WTC11 (cell line): ENCODE measurements around the gene LYRM4.
A peak's percentile ranks its signal among the peaks of the same experiment; 100 is the strongest.

Experiments used
- JAZF1 ChIP-seq: fragments of 250-450 bp; sonication (Bioruptor Pico); IDR thresholded peaks from 2 replicates; pipeline ENCODE4 v1.9.0; 2021; ENCODE audit warnings: moderate library complexity, mild to moderate bottlenecking, inconsistent platforms
- NFE2L1 ChIP-seq: sonication (generic); formaldehyde crosslinking; IDR thresholded peaks from 2 replicates; pipeline ENCODE4 v1.8.1; 2023; ENCODE audit warnings: missing genetic modification reagents
- NR2C2 ChIP-seq: sonication (generic); formaldehyde crosslinking; IDR thresholded peaks from 2 replicates; pipeline ENCODE4 v1.8.0; 2022; ENCODE audit warnings: mild to moderate bottlenecking, missing genetic modification reagents
- OVOL2 ChIP-seq: fragments of 250-450 bp; sonication (Bioruptor Pico); IDR thresholded peaks from 2 replicates; pipeline ENCODE4 v1.9.0; 2021; ENCODE audit warnings: mild to moderate bottlenecking, borderline replicate concordance
- SP1 ChIP-seq: sonication (generic); formaldehyde crosslinking; conservative IDR thresholded peaks from 2 replicates; pipeline ENCODE4 v1.8.1; 2022; ENCODE audit warnings: missing genetic modification reagents
- ZBTB21 ChIP-seq: sonication (generic); formaldehyde crosslinking; IDR thresholded peaks from 2 replicates; pipeline ENCODE4 v1.8.1; 2023; ENCODE audit warnings: mild to moderate bottlenecking, missing genetic modification reagents, borderline replicate concordance
- ZNF219 ChIP-seq: sonication (generic); formaldehyde crosslinking; IDR thresholded peaks from 2 replicates; pipeline ENCODE4 v1.8.0; 2023; ENCODE audit warnings: missing genetic modification reagents, mild to moderate bottlenecking, borderline replicate concordance
- TF ChIP-seq, protein P1 (sequence below): sonication (generic); formaldehyde crosslinking; IDR thresholded peaks from 2 replicates; pipeline ENCODE4 v1.8.1; 2023; ENCODE audit warnings: mild to moderate bottlenecking, moderate library complexity, missing genetic modification reagents
- TF ChIP-seq, protein P2 (sequence below): sonication (generic); formaldehyde crosslinking; IDR thresholded peaks from 2 replicates; pipeline ENCODE4 v1.8.1; 2022; ENCODE audit warnings: mild to moderate bottlenecking, moderate library complexity, missing genetic modification reagents
- TF ChIP-seq, protein P3 (sequence below): fragments of 200-600 bp; IDR thresholded peaks from 2 replicates; pipeline ENCODE4 v1.8.0; 2022; ENCODE audit warnings: antibody characterized with exemption
- TF ChIP-seq, protein P4 (sequence below): sonication (generic); formaldehyde crosslinking; IDR thresholded peaks from 2 replicates; pipeline ENCODE4 v1.8.0; 2022; ENCODE audit warnings: mild to moderate bottlenecking, missing genetic modification reagents

DNA sequence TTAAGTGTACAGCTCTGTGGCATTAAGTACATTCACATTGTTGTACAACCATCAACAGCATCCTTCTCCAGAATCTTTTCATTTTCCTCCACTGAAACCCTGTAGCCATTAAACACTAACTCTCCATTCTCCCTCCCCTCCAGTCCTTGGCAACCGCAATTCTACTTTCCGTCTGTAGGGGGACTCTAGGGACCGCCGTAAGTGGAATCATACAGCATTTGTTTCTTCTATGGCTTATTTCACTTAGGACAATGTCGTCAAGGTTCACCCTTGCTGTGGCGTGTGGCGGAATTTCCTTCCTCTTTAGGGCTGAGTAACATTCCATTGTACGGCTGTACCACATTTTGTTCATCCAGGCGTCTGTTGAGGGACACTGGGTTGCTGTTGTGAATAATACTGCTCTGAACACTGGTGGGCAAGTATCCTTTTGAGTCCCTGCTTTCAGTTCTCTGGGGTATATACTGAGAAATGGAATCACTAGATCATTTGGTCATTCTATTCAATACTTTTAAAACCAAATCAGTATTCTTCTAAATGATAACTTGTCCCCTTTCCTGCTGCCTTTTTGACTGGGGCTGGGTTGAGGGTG lies 124.9 kb downstream of the LYRM4 start:
- TF ChIP-seq NFE2L1 (CRISPR knock-in tag) = no peak
- TF ChIP-seq, protein P1, sequence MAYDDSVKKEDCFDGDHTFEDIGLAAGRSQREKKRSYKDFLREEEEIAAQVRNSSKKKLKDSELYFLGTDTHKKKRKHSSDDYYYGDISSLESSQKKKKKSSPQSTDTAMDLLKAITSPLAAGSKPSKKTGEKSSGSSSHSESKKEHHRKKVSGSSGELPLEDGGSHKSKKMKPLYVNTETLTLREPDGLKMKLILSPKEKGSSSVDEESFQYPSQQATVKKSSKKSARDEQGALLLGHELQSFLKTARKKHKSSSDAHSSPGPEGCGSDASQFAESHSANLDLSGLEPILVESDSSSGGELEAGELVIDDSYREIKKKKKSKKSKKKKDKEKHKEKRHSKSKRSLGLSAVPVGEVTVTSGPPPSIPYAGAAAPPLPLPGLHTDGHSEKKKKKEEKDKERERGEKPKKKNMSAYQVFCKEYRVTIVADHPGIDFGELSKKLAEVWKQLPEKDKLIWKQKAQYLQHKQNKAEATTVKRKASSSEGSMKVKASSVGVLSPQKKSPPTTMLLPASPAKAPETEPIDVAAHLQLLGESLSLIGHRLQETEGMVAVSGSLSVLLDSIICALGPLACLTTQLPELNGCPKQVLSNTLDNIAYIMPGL (CRISPR knock-in tag) = no peak
- no peak for TF ChIP-seq ZBTB21 (CRISPR knock-in tag)
- TF ChIP-seq, protein P2, sequence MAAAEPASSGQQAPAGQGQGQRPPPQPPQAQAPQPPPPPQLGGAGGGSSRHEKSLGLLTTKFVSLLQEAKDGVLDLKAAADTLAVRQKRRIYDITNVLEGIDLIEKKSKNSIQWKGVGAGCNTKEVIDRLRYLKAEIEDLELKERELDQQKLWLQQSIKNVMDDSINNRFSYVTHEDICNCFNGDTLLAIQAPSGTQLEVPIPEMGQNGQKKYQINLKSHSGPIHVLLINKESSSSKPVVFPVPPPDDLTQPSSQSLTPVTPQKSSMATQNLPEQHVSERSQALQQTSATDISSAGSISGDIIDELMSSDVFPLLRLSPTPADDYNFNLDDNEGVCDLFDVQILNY = no peak
- no peak for TF ChIP-seq SP1 (CRISPR knock-in tag)
- TF ChIP-seq, protein P3, sequence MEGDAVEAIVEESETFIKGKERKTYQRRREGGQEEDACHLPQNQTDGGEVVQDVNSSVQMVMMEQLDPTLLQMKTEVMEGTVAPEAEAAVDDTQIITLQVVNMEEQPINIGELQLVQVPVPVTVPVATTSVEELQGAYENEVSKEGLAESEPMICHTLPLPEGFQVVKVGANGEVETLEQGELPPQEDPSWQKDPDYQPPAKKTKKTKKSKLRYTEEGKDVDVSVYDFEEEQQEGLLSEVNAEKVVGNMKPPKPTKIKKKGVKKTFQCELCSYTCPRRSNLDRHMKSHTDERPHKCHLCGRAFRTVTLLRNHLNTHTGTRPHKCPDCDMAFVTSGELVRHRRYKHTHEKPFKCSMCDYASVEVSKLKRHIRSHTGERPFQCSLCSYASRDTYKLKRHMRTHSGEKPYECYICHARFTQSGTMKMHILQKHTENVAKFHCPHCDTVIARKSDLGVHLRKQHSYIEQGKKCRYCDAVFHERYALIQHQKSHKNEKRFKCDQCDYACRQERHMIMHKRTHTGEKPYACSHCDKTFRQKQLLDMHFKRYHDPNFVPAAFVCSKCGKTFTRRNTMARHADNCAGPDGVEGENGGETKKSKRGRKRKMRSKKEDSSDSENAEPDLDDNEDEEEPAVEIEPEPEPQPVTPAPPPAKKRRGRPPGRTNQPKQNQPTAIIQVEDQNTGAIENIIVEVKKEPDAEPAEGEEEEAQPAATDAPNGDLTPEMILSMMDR = peak; percentile 85
- TF ChIP-seq ZNF219 (CRISPR knock-in tag) = no peak
- TF ChIP-seq, protein P4, sequence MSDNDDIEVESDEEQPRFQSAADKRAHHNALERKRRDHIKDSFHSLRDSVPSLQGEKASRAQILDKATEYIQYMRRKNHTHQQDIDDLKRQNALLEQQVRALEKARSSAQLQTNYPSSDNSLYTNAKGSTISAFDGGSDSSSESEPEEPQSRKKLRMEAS (CRISPR knock-in tag) = no peak
- TF ChIP-seq JAZF1 (CRISPR knock-in tag) = no peak
- no peak for TF ChIP-seq OVOL2 (CRISPR knock-in tag)
- TF ChIP-seq NR2C2 (CRISPR knock-in tag) = no peak
